HK-2 (cell line): ENCODE measurements around the gene TLE5.
A peak's percentile ranks its signal among the peaks of the same experiment; 100 is the strongest.
"Not testable (repeated sequence)": the region's sequence is repeated elsewhere in the genome, so short reads cannot be mapped to it uniquely, and the experiment has no call there.

ENCODE experiments used
- DNase-seq: peaks from one replicate; pipeline ENCODE4 v3.0.0-alpha.2; 2018; ENCODE audit not compliant: unreplicated experiment

The TLE5 gene

DNA sequence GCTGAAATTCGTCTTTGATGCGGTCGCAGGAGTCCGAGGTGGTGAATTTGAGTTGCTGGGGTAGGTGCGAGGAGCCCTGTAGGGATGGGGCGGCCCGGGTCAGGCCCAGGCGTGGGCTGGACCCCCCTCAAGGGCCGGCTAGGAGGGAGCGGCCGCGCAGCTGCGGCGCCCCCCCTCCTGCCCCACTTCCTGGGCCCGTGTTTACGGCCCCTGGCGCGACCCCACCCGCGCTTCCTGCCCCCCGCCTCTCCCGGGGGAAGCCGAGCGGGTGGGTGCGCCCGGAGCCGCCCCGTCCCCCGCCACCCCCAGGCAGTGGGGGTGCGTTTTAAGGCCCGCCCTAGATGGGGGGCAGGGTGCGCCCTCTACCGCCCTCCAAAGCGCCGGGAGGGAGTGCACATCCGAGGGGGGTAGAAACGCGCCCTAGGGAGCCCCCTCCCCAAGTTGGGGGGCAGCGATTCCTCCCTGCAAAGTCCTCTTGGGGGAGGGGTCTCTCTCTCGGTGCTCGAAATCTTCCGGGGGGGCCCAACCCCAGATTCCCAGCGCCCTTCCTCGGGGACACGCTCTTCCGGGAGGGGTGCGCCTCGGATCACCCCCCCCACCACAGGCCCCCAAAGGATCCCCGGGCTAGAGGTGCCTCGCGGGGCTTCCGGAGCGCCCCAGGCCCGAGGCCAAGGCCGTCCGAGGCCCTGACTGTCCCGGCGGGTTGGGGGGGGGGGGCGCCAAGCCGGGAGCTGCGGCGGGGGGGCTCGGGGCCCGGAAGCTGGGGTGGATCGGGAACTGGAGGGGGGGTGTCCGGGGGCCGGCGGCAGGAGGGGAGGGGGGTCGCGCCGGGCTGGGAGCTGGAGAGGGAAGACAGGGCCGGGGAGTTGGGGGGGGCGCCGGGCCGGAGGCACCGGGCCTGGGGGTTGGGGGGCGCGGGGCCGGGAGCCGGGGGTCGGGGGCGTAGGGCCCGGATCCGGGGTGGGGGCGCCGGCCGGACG is 823 bp downstream of the TLE5 start:
- DNase-seq, result no peak

DNA sequence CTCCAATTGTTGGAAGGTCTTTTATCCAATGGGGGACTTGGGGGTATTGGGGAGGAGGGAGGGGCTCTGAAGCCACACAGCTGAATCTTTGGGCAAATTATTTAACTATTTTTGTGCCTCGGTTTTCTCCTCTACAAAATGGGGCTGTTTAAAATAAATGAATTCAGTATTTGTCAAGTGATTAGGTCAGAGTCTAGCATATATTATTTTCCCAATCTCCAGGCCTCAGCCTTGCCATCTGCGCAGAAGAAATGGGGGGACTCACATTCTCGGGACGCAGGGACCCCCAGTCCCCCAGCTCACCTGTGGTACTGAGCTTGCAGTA is 1.5 kb downstream of the TLE5 start:
- no peak for DNase-seq

DNA sequence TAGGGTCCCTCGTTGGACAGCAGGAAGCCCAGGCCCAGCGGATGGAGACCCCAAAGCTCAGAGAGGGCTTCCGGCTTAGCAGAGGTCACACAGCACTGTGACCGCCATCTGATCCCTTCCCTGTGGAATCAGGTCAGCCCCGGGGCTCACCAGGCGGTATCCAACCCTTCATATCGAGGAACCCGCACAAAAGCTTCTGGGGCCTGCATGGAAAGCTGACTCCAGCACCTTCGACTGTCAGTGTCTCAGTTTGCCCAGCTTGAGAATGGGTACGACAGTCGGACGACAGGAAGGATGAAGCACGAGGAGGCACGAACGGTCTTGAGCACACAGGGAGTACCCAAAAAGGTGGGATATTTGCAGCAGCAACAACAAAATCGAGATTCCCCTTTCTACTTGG is 2.6 kb downstream of the TLE5 start:
- DNase-seq, result no peak

DNA sequence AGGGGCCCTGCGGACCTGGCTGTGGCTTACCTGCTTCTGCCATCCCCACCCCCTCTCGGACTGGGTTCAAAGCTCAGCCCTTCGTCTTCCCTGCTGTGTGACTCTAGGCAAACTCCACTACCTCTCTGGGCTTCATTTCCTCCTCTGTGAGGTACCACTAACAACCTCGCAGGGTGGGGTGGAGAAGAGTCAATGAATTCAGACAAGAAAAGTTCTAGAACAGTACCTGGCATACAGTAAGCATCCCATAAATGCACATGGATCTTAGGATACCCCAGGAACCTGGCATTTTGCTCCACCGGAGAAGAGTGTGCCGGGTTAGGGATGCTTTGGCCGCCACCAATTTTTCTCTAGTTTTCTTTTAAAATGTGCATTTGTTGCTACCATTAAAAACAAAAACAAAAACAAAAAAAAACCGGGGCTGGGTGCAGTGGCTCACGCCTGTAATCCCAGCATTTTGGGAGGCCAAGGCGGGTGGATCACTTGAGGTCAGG is 3.4 kb downstream of the TLE5 start:
- no peak for DNase-seq

DNA sequence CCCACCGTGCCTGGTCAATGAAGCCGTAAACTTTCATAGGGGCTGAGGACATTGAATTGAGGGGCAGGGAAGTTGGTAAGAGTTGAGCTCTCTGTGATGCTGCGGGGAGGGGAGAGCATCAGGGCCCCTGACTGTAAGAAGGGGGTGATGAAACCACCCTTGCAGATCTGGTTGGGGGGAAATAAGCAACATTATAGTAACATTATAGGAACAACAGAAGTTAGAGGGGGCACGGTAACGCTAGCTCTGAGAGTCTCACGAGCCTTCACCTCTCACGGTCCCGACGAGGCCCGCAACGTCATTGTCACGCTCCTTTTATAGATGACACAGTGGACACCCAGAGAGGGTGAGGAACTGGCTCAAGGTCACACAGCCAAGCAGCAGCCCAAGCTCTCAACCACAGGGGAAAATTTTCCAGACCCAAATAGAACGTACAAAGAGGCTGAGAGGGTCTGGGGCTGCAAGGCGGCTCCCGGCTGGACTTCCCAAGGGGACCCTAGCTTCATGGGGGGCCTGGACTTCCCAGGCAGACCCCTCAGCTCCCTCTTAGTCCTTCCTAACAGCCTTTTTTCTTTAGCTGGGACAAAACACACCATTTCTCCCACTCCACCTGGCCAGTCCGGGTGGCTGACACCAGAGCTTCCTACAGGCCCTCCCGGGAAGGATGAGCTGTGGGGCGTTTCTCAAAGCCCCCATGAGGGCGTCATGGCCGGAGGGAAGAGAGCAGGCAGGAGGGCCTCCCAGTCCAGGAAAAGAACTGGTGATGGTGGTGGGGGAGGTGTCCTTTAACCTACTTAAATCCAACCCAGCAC is 4.1 kb downstream of the TLE5 start:
- no peak for DNase-seq

DNA sequence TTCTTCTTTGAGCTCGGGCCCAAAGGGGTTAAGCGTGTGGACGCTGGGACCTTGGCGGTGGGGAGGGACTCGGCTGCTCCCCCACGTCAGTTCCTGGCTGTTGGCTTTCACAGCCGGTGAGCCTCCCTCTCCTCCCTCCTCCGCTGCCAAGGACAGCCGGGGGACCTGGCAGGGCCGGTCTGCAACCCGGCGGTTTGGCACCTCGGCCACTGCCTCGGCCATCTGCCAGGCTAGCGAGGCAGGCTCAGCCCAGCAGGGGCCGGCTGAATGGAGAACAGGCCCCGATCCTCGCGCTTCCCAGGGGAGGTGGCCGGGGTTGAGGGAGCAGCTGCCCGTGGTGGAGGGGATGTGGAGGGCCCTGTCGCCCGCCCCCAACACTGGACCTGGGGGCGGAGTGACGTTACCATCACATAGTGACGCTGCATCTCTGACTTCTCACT is 5.0 kb downstream of the TLE5 start:
- DNase-seq, result no peak

DNA sequence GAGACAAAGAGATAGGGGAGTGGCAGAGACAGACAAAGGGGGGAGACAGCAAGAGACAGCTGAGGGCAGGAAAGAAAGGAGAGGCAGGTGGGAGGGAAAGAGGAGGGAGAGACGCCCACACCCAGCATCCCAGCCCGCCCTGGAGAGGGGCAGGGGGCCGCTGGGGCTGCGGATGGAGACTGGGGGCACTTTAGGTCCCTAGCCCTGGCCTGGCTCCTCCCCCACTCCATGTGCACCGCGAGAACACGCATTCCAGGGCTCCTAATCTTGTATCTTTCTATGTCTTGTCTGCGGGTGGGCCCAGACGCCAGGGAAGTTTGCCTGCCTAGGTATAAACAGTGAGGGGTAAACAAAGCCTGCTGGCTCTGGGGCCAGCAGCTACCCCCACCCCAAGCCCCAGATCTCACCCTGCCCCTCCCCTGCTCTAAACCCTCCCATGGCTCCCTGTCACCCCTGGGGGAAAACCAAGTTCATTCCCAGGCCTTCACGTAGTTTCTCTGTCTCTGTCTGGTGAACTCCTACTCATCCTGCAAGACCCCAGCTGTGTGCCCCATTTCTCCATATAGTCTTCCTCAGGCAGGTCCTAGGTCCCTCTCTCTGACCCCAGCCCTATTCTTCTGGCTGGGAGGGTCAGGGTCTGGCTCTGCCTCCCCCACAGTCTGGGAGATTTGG is 5.7 kb downstream of the TLE5 start:
- no peak for DNase-seq

DNA sequence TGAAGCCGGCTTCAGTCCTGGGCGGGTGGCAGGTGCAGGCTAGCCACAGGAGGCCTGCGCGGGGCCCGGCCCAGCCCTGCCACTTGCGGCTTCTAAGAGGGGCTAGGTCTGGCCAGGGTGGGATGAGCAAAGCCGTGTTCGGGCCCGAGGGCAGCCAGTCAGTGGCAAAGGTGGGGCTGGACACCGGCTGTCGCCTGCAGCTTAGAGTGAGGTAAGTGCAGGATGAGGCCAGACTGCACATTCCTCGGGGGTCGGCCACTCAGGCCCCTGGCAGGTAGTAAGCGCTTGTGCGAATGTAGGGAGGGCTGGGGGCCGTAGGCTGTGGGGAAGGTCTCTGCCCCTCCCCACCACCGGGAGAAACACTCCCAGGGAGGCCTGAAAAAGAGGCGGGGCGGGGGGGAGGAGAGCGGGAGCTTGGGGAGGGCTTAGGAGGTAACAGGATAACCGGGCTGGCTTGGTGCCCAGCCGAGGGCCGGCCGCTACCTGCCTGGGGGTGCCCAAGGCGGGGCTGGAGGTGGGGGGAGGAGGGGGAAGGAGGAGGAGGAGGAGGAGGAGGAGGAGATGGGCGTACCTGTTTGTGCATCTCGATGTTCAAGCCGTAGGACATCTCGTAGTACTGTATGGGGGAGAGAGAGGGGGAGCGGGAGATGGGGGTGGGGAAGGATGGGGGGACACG is 6.4 kb downstream of the TLE5 start:
- peak; percentile 66 for DNase-seq

DNA sequence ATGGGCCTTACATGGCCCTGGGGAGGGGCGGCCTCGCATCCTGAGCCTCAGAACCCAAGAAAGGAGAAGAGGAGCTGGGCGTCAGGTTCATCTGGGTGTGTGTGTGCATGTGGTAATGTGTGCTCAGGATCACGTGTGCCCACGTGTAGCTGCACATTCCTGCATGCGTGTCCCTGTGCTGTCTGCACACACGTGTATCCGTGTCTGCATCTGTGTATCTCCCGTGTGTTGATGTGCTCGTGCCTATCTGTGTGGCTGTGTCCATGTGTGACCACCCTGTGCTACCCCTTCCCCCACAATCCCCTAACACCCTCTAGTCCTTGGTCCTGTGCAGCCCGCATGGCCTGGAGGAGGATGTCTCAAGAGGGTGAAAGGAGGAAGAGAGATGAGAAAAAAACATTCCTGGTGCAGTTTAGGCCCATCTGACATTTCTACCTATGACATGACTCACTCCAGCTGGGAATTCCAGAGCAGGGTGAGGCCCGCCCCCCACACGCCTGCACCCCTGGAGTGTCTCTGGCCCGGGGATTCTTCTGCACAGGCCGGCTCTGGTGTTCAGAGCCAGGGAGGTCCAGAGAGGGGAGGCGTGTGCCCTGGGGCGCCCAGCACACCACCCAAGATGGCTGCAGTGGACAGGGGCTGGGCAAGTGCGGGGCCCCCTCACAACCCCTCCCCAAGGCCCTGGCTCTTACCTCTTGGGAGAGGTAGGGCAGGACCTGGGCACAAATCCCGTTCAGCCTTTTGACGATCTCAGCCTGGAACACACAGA is 7.1 kb downstream of the TLE5 start:
- DNase-seq, result no peak

DNA sequence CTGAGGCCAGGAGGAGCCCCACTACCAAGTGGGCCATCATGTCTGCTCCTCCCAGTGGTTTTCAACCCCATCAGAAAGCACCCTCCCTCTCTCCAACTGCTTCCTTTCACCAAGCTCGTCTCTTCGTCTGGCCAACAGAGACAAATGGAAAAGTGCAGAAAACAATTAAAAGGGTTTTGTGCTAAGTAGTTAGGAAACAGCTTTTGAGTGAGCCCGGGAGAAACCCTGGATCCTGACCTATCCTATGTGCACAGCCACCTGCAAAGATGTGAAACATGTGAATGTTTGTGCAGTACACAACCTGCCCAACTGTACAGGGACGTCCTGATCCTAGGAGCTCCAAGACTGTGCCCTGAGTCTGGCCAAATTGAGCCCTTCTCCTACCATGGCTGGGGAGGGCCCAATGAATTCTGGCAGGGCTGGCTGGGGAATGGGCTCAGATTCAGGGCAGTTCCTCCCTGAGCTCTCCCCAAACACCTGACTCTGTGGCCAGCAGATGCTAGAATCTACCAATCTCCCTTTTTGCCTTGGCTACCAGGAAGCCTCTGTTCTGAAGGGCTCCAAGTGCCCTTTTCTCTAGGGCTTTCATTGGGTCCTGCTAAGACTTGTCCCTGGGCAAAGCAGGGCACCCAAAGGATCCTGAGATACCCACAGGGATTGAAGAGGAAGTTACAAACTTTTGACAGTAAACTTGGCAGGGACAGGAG is 7.9 kb downstream of the TLE5 start:
- no peak for DNase-seq

DNA sequence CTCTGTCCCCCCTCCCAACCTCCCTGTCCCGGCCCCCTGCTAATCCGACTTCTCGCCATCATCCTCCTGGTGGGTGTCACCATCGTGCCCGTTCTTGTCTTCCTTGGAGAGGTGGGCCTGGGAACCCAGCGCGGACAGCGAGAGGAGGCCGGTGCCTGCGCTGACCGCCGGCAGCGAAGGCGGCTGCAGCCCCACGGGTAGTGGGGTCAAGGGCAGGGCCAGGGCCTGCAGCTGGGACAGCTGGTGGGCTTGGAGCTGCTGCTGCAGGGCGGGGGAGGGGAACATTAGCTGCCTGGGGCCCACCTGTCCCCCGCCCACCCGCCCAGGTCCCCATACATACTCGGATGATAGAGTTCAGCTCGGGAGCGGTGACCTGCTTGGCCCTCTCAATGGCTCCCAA is 8.5 kb downstream of the TLE5 start:
- no peak for DNase-seq

DNA sequence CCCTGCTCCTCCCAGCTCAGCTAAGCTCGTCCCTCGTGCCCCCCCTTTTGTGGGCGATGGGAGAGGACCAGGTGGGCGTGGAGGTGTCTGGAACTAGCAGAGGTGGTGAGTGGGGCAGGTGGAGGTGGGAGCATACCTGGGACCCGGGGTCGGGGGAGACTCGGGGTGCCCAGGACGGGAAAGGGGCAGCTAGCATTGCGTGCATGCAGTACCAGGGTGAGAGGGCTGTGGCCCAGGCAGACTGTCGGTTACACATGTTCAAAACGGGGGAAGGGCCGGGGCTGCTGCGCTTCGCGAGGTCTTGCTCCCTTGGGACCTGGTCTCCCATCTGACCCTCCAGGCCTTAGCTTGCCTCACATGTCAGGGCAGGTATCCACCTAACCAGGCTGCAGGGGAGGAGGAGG is 9.1 kb downstream of the TLE5 start:
- no peak for DNase-seq

DNA sequence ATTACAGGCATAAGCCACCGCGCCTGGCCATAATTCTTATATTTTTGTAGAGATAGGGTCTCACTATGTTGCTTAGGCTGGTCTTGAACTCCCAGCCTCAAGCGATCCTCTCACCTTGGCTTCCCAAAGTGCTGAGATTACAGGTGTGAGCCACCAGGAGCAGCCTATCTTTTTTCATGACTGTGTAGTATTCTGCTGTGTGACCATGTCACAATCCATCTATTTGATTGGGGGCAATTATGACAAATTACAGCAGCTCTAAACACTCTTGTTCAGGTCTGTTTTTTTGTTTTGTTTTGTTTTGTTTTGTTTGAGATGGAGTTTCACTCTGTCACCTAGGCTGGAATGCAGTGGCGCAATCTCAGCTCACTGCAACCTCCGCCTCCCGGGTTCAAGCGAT is 12.3 kb downstream of the TLE5 start:
- DNase-seq, result not testable (repeated sequence)

DNA sequence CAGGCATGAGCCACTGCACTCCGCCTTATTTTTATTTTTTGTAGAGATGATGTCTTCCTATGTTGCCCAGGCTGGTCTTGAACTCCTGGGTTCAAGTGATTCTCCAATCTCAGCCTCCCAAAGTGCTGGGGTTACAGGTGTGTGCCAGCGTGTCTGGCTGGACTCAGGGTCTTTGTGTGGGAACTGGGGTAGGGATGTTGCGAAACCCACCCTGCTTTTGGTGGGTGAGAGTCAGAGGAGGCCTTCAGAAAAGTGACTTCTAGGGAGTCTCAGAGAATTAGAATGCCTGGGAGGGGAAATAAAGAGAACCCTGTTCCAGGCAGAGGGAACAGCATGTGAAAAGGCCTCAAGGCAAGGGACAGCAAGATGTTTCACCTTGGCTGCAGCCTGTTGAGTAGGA is 13.2 kb downstream of the TLE5 start:
- no peak for DNase-seq

DNA sequence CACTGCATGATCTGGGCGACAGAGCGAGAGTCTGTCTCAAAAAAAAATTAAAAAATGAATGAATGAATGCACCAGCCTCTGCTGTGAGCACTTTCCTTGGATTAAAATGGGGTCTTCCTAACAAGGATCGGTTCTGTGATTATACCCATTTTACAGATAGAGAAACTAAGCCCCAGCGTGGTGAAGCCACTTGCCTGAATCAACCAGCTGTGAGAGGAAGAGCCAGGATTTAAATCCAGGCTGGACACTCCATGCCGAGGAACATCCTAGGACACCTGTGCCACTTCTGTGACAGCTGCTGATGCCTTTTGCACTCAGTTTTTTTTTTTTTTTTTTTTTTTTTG is 14.1 kb downstream of the TLE5 start:
- no peak for DNase-seq

DNA sequence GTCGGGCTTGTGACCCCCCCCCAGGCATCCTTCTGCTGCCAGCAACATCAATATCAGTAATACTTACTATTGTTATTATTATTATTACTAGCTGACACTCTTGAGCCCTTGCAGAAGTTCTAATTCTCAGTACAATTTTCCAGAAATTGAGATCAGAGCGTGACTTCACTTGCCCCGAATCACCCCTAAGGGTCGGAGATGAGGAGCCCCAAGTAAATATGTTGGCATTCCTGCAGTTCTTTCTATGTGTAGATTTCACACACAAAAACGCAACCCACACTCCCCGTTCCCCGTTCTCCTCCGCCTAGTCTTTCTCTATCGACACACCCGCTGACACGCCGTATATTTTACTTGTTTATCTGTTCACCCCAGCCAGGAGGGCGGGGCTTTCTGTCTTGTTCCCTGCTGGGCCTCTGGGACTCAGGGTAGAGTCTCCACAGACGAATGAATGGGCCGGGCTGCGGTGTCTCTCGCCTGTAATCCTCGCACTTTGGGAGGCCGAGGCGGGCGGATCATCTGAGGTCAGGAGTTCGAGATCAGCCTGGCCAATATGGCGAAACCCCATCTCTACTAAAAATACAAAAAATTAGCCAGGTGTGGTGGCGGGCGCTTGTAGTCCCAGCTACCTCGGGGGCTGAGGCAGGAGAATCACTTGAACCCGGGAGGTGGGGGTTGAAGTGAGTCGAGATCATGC is 14.7 kb downstream of the TLE5 start:
- peak; percentile 40 for DNase-seq

DNA sequence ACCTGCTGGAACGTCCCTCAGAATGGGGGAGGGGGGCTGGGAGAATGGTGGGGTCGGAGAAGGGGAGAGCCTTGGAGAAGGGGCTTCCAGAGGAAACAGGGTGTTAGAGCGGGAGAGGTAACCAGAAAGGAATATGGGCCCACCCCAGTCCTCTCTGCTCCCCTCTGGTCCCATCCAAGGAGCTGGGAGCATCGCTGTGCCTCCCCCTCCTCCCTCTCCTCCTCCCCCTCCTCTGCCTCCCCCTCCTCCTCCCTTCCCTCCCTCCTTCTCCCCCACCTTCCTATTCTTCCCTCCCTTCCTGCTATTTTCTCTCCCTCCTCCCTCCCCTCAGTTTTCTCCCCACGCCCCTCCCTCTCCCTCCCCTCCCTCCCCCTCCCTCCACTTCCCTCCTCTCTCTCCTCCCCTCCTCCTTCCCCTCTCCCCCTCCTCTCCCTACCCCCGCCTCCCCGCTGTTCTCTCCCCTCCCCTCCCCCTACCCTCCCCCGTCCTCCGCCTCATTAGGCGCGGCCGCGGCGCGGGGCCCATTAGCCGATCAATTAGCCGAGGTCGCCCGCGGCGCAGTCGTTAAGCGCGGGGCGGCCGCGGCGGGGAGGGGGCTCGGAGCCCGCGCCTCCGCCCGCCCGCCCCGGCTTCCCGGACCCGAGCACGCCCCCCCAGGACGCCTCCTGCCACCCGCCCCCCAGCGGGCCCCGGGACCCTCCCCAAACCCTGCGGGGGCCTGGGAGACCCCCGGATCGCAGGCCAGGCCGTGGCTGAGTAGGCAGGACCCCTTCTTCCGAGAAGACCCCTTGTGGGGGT is 15.4 kb downstream of the TLE5 start:
- no peak for DNase-seq

DNA sequence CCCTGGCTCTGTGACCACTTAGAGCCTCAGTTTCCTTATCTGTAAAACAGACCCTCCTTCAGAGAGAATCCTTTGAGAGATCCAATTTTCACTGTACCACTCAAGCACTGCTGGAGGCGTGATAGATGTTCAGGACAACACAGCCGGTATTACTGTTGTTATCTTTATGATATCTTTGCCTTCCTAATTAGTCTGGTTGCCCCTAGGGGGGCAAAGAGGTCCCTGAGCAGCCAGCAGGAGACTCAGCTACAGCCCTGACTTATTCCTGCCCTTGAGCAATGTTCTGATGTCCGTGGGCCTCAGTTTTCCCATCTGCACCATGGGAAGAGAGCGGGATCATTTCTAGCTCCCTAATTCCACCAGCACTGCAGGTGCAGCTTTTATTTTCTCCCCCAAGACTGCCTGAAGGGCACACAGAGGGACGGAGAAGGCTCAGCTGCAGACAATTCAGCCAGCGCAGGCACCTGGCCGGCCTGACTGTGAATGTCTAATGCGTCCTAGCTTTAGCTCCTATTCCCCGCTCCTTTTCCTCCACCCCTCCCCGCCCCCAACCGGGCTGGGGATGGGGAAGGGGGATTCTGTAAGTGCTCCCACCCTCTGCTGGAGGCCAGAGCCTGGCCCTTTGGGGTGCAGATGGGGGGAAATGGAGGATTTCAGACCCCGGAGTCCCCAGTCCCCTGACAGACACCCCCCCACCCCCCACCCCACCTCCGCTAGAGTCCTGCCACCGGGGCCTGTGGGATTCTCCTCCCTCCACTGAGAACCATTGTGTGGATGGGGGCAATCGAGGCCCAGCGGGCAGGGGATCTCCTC is 16.2 kb downstream of the TLE5 start:
- no peak for DNase-seq
